Spleen (tissue), 7 donors: ENCODE results near the gene BTG3.

Source experiments
- POLR2A ChIP-seq, 3 donors: fragments of 450-650 bp; IDR thresholded peaks; one replicate each; pipeline ENCODE4 v1.5.1; 2017; ENCODE audit warnings: antibody characterized with exemption in 3 of 3, mild to moderate bottlenecking in 1 of 3
- POLR2AphosphoS5 ChIP-seq, 3 donors: sonication (generic); formaldehyde crosslinking; IDR thresholded peaks; one replicate each; pipeline ENCODE4 v1.5.1; 2017; ENCODE audit warnings: antibody characterized with exemption in 3 of 3
- TF ChIP-seq, protein P1 (sequence below), 11 experiments: fragments of 200-600 bp in 7 of 11; fragments of 450-650 bp in 4 of 11; sonication (generic) in 4 of 11; IDR thresholded peaks in 8 of 11; conservative IDR thresholded peaks in 3 of 11; 1 replicate in 7 of 11; 2 replicates in 4 of 11; pipeline versions ENCODE4 v1.4.0 to v1.8.0; 2016 to 2021; ENCODE audit warnings: antibody characterized with exemption in 11 of 11, inconsistent platforms in 4 of 11, mild to moderate bottlenecking in 1 of 11
- donor health status: DM: no; HTN: no; CAD: no; lungs with moderate emphysema.
- donor health status: DM: no; HTN: no; CAD: no.
- donor health status: DM: no; HTN: no; CAD: no.

DNA sequence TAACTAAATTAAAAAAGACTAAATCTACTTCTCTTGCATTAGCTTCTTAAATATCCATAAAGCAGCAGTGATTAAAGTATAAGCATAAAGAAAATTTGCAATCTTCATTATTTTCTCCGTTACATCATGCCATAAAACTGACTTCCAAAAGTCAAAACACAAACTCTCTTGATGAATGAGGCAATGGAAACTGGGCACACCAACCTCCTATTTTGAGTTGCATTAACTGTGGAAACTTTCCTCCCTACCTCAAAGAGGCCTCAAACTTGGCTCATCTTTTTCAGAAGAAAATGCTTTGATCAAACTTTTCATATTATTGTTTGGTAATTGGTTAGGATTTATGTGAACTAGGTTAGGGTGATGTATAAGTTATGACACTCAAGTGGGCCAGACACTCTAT lies 4.1 kb upstream of the BTG3 start:
- TF ChIP-seq, protein P1, sequence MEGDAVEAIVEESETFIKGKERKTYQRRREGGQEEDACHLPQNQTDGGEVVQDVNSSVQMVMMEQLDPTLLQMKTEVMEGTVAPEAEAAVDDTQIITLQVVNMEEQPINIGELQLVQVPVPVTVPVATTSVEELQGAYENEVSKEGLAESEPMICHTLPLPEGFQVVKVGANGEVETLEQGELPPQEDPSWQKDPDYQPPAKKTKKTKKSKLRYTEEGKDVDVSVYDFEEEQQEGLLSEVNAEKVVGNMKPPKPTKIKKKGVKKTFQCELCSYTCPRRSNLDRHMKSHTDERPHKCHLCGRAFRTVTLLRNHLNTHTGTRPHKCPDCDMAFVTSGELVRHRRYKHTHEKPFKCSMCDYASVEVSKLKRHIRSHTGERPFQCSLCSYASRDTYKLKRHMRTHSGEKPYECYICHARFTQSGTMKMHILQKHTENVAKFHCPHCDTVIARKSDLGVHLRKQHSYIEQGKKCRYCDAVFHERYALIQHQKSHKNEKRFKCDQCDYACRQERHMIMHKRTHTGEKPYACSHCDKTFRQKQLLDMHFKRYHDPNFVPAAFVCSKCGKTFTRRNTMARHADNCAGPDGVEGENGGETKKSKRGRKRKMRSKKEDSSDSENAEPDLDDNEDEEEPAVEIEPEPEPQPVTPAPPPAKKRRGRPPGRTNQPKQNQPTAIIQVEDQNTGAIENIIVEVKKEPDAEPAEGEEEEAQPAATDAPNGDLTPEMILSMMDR (IDR thresholded peaks at IDR 0.05 in 8 of 11, conservative IDR thresholded peaks at IDR 0.05 in 3 of 11), result no peak
- TF ChIP-seq POLR2A (IDR thresholded peaks at IDR 0.05) (no peak), POLR2AphosphoS5 (IDR thresholded peaks at IDR 0.05) (no peak)
